Right ventricle myocardium superior (tissue), 1 donor: ENCODE results near the gene NRG2. TPM values are rescaled to one million over a fixed set of nuclear protein-coding genes. Genes with fewer than 3 reads are reported as not detected.

Experiments
- ATAC-seq: fragments of 200-7000 bp; cut with Tn5 transposase; one replicate; pipeline ENCODE4 v1.9.1; 2020; ENCODE audit warnings: mild to moderate bottlenecking; ENCODE audit not compliant: poor library complexity
- DNase-seq: peaks from one replicate; pipeline ENCODE4 v3.0.0-alpha.2; 2020
- intact Hi-C: fragments of 100-400 bp; cut with DNase I; formaldehyde crosslinking; loops from one replicate; pipeline ENCODE4 v1.11.2; 2022
- total RNA-seq: library from RNA; stranded (reverse); fragmentation: NEBNext Ultra II Directional; extraction: Animal tissue kit (Norgen Biotek cat#: 25700); gene quantifications from one replicate; pipeline ENCODE4 v1.2.1, GENCODE V29; 2021
- donor health status: DM: no; HTN: yes; CAD: no; lungs with severe emphysema.

Gene NRG2
- total RNA-seq, 1 donor from 2014 or later: 2.1 TPM

DNA sequence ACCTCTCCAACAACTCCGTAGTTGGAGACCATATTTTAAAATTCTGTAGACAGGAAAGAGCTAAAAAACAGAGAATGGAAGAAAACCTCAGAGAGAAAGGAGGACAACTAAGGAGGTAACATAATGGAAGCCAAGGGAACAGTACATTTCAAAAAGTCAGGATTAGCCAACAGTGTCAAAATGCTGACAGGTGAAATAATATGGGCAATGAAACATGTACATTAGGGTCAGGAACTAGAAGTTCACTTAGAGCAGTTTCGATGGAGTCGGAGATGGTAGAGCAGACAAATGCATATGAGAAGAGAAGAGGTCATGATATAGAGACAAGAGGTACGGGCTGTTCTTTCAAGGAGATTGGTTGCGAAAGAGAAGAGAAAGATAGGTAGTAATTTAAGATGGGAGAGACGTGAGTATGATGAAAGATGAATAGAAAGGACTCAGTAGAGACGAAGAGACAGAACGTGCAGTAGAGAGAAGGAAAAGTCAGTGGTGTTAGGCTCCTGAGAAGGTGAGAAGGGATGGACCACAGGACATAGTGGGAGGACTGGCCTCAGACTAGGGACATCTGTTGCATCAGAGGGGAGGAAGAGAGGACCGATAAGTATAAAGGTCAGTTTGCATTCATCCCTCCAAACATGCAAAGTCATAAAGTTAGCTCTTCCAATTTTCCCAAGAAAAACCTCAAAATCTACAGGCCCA, 25.6 kb downstream of the NRG2 start:
- ATAC-seq (no peak), DNase-seq (no peak)
- intact Hi-C loops: no loop called here

DNA sequence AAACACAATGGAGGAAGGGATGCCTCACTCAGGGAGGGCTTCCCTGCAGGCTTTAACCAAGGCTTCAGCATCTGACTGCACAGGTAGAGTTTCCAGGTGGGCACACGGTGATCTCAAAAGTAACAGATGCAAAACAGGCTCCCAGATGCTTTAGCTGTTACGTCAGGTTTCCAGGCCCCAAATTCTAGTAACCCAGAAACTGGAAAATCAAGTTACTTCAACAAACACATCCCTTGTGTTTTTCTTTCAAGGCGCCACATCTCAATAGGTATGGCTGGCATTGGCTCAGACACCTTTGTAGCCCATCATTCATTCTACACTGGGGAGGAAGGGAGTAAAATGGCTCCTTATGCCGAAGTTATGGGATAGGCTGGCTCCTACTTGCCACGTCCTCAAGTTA, 27.4 kb downstream of the NRG2 start:
- DNase-seq (no peak), ATAC-seq (no peak)
- intact Hi-C loops: no loop called here

DNA sequence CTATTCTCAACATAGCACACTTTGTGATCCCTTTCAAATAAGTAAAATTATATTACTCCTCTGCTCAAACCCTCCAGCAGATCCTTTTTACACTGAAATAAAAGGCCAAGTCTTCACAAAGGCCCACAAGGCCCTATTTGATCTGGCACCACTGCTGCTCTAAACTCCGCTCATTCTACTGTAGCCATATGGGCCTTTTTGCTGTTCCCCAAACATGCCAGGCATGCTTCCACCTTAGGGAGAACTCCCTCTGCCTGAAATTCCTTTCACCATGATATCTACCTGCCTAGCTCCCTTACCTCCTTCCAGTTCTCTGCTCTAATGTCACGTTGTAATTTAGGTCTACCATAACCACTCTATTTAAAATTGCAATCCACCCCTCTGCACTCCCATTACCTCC, 28.3 kb downstream of the NRG2 start:
- intact Hi-C loops: no loop called here
- ATAC-seq (no peak), DNase-seq (no peak)

DNA sequence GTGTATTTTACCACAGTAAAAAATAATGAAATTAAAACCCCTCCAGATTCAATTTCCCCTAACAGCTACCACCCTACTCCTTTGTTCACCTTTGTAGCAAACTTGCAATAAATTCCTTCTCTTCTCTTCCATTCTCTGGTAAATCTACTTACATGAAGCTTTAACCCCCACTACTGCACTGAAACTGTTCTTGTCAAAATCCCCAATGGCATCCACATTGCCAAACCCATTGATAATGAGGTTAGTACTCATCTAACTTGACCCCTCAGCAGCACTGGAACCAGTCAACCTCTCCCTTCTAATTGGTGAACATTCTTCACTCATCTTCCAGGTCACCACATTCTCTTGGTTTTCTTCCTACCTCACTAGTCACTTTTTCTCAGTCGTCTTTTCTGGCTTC, 29.6 kb downstream of the NRG2 start:
- DNase-seq (no peak), ATAC-seq (no peak)
- intact Hi-C loops: no loop called here

DNA sequence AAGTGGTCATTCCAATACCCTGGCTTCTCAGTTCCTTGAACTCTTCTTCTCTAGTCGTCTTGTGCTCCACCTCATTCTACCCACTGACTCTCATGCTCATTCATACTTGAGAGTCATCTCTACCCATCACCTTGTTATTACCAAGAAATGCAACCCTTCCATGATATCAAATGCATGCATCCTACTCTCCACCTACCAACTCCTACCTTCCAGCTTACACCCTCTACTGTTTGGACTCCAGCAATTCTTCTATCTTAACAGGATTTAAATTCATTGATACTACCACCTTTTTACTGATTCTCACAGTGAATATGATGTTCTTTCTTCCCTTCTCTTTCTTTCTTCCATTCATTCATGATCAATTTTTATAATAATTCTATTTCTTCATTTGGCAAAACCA, 30.7 kb downstream of the NRG2 start:
- no peak for DNase-seq
- no peak for ATAC-seq
- intact Hi-C loops: no loop called here

DNA sequence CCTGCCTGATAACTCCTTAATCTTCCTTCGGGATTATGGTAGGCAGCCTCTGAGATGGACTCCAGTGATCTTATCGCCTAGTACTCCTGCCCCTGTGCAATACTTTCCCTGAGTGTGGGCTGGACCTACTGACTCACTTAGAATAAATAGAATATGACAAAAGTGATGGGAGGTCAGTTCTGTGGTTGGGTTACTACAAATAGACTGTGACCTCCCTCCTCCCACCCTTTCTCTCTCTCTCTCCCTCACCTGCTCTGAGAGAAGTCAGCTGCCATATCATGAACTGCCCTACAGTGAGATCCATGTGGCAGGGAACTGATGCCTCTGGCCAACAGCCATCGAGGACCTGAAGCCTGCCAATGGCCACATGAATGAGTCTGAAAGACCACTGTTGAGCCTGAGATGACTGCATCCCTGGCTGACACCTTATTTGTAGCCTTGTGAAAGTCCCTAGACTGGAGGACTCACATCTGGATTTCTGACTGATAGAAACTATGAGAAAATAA, 31.7 kb downstream of the NRG2 start:
- intact Hi-C loops: no loop called here
- peak; percentile 90 for ATAC-seq
- DNase-seq: peak; percentile 54

GRCh38 chr5:140010798-140011197, 32.3 kb downstream of the NRG2 start:
- DNase-seq (no peak), ATAC-seq (peak; percentile 23)
- intact Hi-C loops: no loop called here

DNA sequence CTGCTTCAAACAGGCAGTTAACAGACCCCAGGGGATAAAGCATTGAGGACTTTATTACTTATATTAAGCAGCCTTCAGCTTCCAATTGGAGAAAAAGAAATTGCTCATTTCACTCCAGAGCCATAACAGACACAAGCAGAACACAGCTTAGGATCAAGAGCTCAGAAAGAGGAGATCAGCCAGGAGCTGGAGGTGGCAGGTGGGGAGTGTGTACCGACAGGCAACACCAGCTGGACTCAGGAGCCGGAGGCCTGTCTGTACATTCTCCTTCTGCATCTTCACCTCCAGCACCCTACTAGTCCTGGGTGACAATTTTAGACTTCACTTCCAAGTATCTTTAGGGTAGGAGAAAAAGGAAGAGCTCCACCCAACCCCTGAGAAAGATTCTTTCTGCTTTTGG, 35.8 kb downstream of the NRG2 start:
- no peak for ATAC-seq
- intact Hi-C loops: no loop called here

DNA sequence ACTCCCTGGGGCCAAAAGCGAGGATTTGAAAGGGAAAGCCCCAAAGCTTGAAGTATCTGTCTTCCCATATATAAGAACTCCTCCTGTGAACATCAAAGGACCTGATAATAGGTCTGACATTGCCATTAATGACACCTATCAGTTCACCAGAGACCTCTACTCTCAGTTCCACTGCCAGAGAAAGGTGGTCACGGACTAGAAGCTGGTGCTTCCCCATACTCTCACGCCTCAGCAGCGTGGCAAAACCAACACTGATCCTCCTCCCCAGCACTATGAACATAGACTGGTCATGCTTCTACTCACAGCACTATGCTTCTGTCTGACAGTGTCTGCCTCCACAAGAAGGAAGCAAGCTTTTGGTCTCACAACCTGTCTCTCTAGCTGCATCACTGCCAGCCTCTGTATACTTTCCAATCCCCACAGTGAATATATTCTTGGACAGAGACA, 37.9 kb downstream of the NRG2 start:
- ATAC-seq (no peak), DNase-seq (no peak)
- intact Hi-C loops: no loop called here

More for the DNA sequence above, 35.8 kb downstream of the NRG2 start:
- no peak for DNase-seq

DNA sequence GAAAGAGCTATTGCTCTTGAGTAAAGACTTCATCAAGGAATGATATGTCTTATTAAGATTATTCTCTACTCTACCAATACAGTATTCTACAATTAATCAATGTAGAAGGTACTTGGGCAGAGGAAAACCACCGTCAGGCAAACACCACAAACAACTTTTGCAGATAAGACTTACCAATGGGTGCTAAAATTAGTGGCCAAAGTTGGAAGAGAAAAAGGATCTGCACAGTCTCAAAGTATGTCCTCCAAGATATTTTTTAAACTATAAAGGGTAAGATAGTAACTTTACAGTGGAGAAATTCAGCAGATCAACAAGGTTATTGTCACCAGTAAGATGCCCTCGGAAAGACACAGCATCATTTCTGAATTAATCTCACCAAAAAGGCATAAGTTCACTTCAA, 38.9 kb downstream of the NRG2 start:
- intact Hi-C loops: no loop called here
- ATAC-seq: peak; percentile 29
- DNase-seq: no peak

DNA sequence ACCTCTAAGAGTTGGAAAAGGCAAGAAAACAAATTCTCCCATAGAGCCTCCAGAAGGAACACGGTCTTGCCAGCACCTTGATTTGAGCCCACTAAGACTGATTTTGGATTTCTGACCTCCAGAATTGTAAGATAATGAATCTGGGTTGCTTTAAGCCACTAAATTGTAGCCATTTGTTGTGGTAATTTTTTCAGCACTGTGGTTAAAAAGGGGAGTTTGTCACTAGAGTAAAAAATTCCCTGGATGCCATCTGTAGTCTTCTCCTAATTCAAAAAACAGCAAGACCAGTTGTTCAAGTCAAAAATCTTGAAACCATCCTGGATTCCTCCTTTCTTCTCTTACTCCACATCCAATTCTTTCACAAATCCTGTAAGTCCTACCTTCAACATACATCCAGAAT, 39.6 kb downstream of the NRG2 start:
- ATAC-seq (no peak), DNase-seq (no peak)
- intact Hi-C loops: no loop called here

- DNase-seq: peak; percentile 52
- intact Hi-C loops: no loop called here
- ATAC-seq: peak; percentile 84
These were observed 42.8 kb downstream of the NRG2 start for GRCh38 chr5:140000332-140000731.

- intact Hi-C loops: no loop called here
- DNase-seq: no peak
- no peak for ATAC-seq
These were observed 44.3 kb downstream of the NRG2 start for GRCh38 chr5:139998837-139999236.

DNA sequence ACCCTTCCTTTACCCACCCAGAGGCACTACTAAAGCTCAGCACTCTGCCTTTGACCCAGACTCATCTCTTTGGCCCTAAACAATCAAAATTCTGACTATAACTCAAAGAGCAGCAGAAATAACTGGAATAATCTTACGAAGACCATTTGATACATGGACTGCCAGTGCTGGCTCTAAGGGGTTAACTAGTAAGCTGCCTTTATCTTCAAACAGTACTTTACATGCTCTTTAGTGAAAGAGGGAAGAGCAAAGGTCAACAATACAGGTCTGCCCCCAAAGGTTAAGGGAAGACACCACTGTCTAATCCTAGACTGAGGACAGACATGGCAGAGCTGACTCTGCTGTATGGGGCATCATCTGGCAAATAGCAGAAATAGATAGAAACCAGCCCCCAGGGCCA, 45.8 kb downstream of the NRG2 start:
- ATAC-seq: no peak
- intact Hi-C loops: no loop called here
- DNase-seq: no peak

- DNase-seq (no peak), ATAC-seq (no peak)
- intact Hi-C loops: no loop called here
These were observed 47.2 kb downstream of the NRG2 start for GRCh38 chr5:139995929-139996328.

DNA sequence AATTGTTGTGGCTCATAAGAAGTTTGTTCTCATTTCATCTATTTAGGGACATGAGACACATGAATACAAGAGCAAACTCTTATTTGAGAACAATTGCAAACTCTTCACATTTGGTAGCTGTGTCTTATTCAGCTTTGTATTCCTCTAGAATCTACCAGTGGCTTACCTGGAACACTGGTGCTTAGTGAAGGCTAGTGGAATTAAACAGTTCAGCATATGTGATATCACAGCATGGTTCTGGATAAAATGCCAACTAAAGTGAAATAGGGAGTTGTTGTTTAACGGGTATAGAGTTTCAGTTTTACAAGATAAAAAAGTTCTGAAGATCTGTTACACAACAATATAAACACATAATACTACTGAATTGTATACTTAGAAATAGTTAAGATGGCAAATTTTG, 48.9 kb downstream of the NRG2 start:
- DNase-seq: no peak
- intact Hi-C loops: no loop called here
- ATAC-seq: no peak

DNA sequence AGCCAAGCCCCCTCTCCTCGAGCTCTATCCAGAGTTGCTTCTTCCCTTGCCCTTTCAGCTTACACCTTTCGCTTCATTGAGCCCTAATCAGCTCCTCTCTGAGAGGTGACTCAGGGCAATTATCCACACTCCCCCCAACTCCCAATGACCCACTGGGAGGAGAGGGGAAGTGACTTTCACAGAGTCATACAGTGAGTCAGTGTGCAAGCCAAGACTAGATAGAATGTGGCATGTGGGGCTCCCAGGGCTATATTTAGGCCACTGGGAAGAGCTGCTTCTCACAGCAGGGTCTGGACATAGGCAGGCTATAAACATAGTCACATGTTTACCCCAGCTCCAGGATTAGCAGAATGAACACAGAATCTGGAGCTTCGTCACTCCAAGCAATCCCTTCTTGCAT, 57.4 kb downstream of the NRG2 start:
- DNase-seq (no peak), ATAC-seq (peak; percentile 93)
- intact Hi-C loops: no loop called here

DNA sequence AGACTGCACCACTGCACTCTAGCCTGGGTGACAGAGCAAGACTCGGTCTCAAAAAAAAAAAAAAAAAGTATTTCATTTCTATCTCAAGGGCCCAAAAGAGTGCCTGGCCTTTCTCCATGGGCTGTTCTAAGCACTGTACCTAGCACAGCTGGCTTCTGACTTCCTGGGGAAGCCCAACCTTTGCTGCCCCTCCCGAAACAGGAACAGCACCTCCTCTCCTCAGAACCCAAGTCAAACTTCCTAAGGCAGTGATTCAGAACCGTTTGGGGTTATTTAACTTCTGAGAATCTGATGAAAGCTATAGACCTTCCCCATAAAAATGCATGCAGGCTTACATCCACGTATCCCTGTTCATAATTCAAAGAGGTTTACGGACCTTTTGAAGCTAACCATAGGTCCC, 57.8 kb downstream of the NRG2 start:
- ATAC-seq: peak; percentile 29
- intact Hi-C loops: no loop called here
- no peak for DNase-seq

DNA sequence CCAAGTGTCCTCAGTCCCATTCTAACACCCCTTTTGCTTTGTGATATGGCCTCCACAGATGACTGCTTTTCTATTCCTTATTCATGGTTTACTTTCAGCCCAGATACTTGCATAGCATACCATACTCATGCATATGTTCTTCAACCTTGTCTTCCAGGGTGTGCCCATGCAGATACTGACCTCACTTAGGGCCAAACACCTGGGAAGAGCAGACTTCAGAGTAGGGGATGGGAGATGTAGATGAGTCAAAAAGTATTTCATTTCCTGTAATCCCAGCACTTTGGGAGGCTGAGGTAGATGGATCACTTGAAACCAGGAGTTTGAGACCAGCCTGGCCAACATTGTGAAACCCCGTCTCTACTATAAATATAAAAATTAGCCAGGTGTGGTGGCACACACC, 58.3 kb downstream of the NRG2 start:
- no peak for DNase-seq
- intact Hi-C loops: no loop called here
- no peak for ATAC-seq

DNA sequence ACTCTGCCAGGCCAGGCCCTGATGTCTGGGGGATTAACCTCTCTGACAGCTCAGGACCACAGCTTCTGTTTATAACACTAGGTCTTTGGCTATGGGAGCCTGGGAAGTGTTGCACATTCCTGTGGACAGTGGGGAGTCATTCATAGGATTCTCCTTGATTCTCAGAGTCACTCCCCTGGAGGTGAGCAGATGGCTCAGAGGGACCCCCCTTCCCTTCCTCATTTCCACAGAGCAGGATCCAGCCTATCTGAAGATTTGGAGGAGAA, 60.2 kb downstream of the NRG2 start:
- no peak for ATAC-seq
- DNase-seq: no peak
- intact Hi-C loops: no loop called here
